GM19455 (cell line): ENCODE data around the gene CDC42.

ENCODE experiments used
- ATAC-seq: cut with Tn5 transposase; IDR thresholded peaks from one replicate; pipeline ENCODE4 v1.9.1; 2021; ENCODE audit not compliant: unreplicated experiment

The CDC42 gene

DNA sequence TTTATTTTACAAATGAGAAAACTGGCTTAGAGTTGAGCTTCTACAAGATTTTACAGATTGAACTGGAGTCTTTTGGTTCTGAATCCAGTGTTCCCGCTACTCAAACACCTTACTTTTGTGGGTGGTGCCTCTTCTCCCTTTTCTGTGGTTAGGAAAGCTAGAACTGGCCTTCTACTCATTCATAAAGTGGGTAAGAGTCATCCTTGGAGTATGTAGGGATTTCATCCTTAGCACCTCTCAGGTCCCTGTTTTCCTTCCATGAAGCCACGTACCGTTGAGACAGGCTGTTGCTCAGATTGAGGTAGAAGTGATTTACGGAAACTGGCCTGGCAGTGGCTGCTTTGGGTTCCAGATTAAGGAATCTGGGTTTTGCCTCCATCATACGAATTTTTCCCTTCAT lies 54.6 kb downstream of the CDC42 start:
- ATAC-seq, result no peak

DNA sequence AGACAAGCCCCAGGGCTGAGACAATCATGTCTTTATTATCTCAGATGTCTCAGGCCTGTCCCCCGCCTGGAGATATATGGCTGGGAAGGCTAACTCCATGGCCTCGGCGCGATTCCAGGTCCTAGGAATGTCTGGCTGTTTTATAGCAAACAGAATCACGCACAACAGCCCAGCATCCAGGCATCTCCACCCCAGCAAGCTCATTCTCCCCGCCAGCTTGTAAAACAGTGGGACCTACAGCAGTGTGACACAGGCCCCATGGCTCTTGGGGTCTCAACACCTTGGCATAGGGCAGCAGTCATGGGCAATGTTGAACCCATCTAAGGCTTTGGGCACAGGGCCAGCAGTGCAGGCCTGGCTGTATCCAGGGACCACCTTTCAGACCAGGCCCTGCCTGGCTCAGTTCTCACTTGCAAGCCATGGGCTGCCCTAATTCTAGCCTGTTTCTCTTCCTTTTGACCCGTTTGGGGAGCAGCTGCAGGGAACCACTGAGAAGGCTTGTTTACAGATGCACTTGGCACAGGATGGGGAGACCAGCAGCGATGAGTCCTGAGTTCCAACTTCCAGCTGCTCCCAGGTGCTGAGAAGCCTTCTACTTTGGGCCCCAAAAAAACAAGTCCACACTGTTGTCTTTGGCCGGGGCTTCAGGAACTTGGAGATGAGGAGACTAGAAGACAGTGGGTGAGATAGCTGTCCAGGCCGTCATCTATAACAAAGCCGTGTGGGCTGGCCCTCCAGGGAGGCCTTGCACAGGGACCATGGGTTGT lies 56.0 kb downstream of the CDC42 start:
- ATAC-seq, result no peak

DNA sequence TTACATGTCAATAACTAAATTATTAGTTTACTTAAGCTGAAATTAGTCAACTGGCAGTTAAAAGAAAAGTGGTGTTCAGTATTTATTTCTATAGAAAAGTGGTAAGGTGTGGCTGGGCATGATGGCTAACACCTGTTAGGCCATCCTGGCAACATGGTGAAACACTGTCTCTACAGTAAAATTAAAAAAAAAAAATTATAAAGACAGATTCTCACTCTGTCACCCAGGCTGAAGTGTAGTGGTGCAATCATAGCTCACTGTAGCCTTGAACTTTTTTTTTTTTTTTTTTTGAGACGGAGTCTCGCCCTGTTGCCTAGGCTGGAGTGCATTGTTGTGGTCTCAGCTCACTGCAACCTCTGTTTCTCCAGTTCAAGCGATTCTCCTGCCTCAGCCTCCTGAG lies 57.5 kb downstream of the CDC42 start:
- no peak for ATAC-seq

DNA sequence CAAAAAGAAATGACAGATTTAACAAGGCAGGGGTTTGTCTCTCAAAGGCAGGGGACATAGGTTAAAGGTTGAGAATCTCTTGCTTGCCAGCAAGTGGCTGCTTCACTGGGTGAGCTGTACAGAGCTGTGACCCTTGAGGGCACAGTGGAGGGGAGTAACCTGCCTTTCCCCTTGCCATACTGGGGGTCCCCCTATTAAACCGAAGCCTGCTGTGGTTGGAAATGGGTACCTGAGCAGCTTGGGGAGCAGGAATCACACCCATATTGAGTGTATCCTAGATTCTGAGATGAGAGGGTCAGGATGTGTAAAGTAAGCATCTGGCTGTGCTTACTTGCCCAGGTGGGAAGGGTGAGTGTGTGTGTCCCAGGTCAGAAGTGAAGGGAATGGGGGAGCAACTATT lies 58.6 kb downstream of the CDC42 start:
- ATAC-seq, result no peak

DNA sequence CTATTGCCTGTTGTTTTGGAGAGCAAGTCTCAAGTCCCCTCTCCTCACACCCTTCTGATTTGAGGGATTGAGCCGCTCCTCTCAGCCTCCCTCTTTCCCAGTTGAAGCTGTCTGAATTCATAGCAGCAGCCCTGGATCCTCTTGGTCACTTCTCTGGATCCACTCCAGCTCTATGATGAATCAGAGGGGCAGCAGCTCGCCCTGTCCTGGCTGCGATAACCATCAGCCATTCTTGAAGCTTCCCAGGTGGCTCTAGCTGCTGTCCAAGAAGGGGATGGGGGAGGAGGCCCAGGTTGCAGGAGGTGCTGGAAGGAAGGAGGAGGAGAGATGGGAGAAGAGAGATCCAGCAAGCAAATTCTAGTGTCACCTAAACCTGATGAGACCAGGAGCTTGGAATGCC lies 59.1 kb downstream of the CDC42 start:
- ATAC-seq, result no peak

DNA sequence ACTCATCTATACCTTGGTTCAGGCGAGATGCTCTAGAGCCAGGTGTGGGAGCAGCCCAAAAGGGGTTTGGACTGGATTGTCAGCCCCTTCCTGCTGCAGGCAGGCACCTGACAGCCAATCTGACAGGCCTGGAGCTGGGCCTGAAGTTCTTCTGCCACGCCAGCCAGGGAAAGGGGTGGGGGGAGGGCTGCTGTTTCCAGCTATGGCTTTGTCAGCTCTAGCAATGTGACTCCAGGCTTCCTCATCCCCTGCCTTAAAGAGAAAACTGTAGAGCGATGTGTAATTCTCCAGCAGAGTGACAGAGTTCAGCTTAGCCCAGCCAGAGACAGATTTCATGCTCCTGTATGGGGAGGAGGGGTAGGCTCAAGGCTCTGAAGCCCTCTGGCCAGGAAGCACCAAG lies 60.0 kb downstream of the CDC42 start:
- ATAC-seq, result no peak

DNA sequence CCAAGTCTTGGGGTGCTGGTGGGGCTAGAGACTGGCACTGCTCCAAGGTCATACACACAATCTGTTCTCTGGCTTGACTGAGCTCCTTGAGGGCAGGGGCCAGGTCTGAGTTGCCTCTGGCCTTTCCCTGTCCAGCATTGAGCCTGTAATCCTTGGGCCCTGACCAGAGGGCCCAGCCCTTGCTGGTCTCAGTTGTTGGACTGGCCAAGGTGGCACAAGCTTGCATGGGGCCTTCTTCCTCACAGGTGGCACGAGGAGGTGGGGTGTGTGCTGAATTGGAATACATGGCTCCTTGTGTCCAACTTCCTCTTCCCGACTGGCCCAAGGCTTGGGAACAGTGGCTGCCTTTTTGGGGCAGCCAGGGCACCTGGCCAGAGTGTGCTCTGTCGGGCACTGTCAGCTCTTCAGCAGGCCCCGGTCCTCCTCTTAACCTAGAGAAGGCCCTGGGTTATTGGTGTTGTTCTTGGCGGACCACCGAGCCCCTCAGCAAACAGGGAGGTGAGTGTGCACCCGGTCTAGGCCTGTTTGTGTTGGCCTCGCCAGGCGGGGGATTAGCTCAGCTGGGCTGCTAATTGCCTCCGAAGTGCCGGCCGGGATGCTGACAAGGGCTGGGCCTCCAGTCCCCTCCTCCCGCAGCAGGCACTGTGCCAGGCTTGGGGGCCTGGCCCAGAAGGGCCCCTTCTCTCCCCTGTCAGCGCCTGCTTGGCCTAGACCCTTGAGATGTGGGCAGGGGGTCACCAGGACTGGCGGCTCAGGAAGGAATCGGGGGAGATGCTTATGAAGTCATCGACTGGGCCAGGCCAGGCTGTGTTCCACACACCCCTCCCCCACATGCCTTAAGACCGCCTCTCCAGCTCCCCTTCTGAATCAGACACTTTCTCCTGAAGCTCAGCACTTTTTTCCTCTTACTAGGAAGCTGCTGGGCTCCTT lies 61.8 kb downstream of the CDC42 start:
- no peak for ATAC-seq

DNA sequence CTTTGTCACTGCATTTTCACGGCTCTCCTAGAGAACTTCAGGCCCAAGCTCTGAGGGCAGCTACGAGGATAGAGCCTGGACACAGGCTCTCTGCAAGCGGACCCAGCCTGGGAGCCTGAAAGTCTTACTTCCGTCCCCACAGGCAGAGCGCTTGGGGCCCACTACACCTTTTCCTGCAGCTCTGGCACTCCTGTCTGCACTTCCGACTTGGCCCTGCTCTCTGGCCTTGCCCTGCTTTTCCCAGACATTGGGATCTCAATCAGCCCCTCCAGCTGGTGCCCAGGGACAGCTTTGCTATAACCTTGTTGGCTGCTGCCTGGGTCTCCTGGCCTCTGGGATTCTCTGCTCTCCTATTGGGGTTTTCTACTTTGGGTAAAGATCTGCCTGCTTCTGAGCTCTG lies 62.8 kb downstream of the CDC42 start:
- no peak for ATAC-seq

DNA sequence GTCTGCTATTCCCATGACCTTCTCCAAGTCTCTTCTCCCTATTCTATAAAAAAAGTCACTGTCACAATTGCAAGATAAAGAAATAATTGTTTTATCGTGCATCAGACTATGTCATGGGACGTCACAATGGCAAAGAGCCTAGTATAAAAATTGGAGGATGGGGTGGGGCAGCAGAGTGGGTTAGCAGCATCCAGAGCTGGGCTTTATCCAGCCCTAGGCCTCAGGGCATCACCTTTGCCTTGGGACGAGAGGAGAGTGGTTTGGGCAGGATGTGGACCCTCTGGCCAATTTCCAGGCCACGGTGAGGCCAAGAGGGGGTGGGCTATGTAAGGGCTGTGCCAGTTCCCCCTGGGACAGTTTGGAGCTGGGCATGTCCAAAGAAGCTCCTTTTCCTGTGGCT lies 64.7 kb downstream of the CDC42 start:
- no peak for ATAC-seq

DNA sequence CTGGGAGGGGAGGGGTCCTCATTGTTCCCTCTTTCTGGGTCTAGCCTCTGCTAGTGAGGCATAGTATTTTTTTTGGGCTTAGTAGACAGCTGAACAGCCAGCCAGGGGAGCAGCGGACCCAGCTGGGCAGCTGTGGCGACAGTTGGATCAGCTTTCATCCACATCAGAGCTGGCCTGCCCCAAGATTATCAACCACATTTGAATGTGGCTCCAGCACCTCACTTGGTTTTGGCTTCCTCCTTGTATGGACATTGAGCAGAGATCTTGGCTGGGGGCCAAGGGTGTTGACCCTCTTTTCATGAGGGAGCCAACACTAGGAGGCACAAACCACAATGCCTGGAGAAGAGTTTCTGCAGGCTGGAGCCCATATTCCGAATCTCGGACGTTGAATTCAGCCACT lies 65.3 kb downstream of the CDC42 start:
- ATAC-seq, result no peak

DNA sequence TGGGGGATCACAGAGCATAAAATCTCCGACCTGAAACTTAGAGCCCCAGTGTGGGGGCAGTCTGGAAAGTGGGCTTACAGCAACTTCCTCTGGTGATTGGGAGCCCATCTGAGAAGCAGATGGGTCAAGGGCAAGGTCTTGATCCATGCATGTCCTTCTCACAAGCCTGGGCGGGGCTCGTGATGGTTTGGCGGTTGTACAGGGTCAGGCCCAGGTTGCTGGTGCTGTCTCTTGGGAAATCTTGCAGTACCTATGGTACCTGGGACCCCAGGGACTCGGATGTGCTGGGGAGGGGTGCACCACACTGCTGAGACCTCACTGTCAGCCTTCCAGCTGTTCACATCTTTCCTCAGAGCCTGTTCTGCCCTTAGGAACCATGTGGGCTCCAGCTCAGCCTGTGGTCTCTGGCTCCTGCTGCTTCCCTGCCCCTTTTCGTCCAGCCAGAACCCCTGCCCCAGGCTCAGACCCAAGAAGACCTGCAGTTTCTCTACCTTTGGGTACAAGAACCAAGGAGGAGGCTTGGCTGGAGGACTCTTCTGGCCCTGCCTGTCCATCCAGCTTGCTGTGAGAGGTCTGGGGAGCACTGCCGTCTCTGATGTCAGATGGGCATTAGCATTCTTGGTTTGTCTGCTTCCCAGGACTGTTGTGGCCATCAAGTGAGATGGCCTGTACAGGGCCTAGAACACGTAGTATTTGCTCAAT lies 65.9 kb downstream of the CDC42 start:
- ATAC-seq, result no peak

DNA sequence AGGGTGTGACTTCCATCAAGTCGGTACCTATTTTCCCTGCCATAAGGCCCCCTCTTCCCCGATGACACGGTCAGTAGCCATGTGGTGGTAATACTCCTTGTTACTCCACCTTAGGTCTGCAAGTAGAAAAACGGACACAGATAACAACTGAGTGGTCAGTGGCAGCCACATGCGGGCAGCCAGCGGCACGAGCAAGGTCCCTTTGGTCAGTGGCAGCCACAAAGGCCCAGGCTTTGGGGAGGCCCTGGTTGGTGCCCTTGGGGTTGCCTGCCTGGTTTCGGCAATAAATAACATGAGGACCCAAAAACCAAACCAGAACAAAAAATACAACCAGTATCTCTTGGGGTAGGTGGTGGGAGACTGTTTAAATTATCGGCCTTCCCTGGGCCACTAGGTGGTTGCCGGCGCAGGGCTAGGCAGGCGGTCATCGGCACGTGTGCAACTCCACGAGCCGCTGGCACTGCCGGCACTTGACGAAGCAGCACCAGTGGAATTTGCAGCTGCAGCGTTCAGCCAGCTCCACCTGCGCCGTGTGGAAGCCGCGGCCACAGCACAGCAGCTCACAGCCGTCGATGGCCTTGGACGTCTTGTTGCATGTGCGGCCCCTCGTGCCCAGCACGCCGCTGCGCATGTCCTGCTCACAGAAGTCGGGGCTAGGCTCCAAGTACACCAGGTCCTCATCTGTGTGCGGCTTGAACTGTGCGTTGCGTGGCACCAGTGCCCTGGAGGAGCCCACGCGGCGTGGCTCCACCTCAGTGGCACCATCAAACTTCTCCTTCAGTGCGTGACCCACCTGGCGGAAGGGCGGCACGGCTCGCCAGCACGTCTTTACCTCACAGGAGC lies 67.3 kb downstream of the CDC42 start:
- no peak for ATAC-seq

DNA sequence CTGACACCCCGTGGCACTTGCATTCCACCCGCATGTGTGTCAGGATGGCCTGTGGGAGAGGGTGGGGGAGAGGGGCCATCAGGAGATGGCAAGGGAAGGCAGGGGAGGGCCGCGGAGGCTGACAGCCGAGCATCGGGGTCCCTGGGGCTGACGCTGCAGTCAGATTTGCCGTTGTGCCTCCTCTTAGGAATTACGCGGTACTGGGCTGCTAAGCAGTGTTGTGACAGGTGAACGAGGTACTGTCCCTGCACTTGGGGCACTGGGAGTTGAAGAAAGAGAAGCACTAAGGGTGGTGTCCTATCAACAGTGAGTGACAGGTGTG lies 67.9 kb downstream of the CDC42 start:
- ATAC-seq, result no peak

DNA sequence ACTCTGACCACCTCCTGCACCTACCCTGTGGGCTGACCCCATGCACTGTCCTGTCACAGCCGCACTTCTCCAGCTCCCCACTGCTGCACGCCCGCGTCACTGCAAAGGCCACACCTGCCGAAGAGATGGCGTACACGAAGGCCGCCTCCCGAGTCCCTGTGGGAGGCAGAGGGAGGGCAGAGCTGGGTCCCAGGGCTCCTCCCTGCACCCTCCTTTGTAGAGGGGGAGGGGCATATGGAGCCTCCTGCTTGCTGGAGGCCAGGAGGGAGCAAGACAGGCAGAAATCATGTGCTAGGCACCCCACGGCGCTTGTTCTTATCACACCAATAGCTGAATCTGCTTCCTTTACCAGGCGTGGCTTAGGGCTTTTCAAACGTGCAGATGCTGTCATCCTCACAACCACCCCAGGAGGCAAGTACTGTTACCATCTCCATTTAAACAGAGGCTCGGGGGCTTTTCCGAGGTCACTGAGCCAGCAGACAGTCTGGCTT lies 69.0 kb downstream of the CDC42 start:
- ATAC-seq, result no peak

DNA sequence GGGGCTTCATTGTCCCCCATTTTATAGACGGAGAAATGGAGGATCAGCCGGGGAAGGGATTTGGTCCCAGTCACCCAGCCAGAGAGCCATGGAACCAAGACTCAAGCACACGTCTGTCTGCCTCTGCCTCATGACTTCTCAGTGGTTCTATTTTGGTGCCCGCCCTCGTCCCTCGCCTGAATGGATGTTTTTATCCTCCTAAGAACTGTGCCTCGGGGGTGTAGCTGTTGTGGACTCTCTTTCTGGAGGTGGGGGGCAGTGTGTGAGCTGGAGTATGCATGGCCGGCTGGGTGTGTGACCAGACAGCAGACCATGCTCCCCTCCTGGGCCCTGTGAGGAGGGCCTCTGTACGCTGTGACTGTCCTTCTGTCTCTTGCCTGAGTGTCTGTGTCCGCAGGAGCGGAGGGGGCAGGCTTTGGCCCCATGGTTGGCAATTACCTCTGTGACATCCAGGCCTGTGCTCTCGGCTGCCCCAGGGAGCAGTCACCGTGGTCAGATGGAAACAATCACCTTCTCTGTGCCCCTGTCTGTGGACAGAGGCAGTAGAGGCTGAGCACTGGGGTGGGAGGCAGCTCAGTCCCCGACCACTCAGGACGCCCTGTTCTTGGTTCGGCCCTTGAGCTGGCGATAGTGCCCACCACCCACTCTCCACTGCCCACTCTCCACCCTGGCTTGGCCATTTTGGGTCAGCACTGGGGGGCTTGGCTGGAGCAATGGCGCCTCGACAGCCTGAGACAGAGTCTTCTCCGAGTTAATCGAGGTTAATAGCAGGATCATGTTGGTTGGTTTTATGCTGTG lies 70.0 kb downstream of the CDC42 start:
- ATAC-seq, result no peak

DNA sequence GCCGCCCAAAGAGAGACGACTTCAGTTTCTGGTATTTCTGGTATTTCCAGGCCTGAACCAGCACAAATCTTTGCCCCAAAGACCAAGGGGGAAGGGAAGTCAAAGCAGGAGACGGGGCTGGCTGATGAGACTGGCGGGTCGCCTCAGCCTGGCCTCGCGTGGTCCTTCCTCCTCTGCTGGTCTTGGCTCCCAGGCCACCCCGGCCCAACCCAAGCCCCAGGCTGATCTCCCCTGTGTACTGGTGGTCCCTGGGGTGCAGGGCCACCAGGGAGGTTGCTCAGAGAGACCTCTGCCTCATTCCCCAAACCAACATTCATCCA lies 70.5 kb downstream of the CDC42 start:
- no peak for ATAC-seq

DNA sequence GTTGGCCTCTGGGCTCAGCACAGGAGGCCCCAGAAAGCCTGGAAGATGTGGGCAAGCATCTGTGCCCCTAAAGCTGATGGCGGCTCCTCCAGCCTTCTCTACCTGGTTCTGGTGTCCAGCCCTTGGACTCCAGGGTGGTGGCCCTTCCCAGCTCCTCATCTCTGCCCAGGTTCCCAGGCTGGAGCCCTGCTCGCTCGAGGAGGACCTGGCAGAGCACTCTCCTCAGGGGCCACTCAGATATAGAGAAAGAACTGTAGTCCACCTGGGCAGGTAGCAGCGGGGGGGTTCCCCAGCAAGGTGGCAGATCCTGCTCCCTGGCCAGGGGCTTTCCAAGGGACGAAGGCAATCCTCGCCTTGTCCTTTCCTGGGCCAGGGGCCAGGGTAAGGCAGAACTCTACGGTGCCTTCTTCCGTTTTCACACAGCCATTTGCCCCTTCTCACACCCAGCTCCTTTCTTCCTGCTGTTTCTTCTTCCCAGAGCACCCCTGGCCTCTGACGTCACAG lies 71.4 kb downstream of the CDC42 start:
- ATAC-seq, result no peak

DNA sequence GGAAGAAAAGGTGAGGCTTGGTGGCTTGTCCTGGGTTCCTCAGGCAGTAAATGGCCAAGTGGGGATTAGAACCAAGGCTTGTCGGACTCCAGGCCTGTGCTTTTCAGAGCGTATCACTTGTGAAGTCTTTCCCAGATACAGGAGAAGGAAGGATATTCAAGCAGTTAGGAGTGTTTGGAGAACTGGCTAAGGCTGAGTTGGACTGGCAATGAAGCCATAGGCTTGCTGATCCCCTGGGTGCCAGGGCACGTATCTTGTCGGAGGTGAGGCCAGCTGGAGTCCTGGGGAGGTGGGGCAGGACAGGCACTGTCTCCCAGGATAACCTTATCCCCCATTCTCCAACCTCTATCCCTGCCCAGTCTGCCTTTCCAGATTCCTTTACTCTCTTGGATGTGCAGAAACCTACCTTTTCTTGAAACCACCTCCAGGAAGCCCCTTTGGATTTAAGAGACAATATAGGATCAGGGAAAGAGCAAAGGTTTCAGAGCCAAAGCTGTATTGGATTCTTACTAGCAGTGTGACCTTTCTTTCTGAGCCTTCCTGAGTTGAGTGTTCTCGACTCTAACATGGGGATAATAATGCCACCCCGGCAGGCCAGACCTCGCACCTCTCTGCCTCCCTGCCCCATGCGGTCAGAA lies 72.2 kb downstream of the CDC42 start:
- ATAC-seq, result no peak

DNA sequence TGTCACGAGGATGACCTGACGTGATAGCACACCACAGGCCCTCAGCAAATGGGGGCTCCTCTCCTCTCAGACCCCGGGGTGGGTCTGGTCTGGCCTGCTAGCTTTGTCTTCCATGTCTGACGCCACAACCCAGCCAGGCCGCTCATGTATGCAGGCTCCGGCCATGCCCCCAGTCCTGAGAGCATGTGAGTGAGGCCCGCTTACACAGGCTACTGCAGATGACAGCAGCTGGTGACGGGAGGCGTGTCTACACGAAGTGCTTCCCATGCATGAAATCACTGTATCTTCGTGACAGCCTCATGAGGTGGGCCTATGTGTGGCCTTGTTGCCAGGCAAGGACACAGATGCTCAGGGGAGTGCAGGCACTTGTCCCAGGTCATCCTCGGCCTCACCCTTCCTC lies 74.0 kb downstream of the CDC42 start:
- ATAC-seq, result no peak
